K562 (cell line): ENCODE data around the gene CAPN14. TPM values are rescaled to one million over a fixed set of nuclear protein-coding genes. Genes with fewer than 3 reads are reported as not detected.

Source experiments
- AFF1 ChIP-seq, 2 experiments: fragments of 450-650 bp; IDR thresholded peaks; 2 replicates each; pipeline ENCODE4 v1.6.1; 2018; ENCODE audit warnings: mild to moderate bottlenecking in 2 of 2, low read depth in 1 of 2; ENCODE audit not compliant: partially characterized antibody in 2 of 2
- ZNF395 ChIP-seq: fragments of 200-800 bp; sonication (Bioruptor generic); IDR thresholded peaks from 2 replicates; pipeline ENCODE4 v1.6.1; 2017; ENCODE audit warnings: missing genetic modification characterization, missing compliant biosample characterization
- ZNF518B ChIP-seq: fragments of 250-450 bp; sonication (Bioruptor Pico); IDR thresholded peaks from 2 replicates; pipeline ENCODE4 v1.5.0; 2021; ENCODE audit warnings: mild to moderate bottlenecking, moderate library complexity
- polyA plus RNA-seq, 8 experiments: library from polyadenylated mRNA; depleted of rRNA in 4 of 8; stranded (reverse) in 5 of 8; unstranded in 3 of 8; fragments of >200 nt; fragmentation: Nextera tagmentation in 2 of 8; fragmentation: Illumina TruSeq in 1 of 8; extraction: Ambion mirVana in 2 of 8; extraction: Trizol in 1 of 8; gene quantifications; 2 replicates each; pipeline versions ENCODE4 v1.2.1 to v1.2.3, GENCODE V29; 2011 to 2014; ENCODE audit warnings: inconsistent platforms in 1 of 8, missing spikeins in 1 of 8
- total RNA-seq, 7 experiments: library from RNA; depleted of rRNA in 6 of 7; stranded (reverse); fragments of >200 nt in 6 of 7; fragmentation: Illumina TruSeq in 2 of 7; extraction: Trizol in 2 of 7; gene quantifications; 2 replicates each; pipeline versions ENCODE4 v1.2.1 to v1.2.3, GENCODE V29; 2011 to 2021; ENCODE audit warnings: low replicate concordance in 1 of 7

Gene CAPN14
- total and polyA plus RNA-seq, 9 of the 15 experiments (the other 6 are each of a cell fraction or from before 2014, with no cell fraction given) = not detected

GRCh38 chr2:31219131-31219969 is 2.0 kb upstream of the CAPN14 start (continued):
- TF ChIP-seq ZNF518B = no peak
- TF ChIP-seq ZNF395 = no peak
- no peak for TF ChIP-seq AFF1 (IDR thresholded peaks at IDR 0.05; ENCODE audit: low read depth in 1 of 2, partially characterized antibody in 2 of 2)
